Gastroesophageal sphincter (tissue), 4 donors: ENCODE results near the gene NDUFA5. TPM values are rescaled to one million over a fixed set of nuclear protein-coding genes. Genes with fewer than 3 reads are reported as not detected.

Experiments
- ATAC-seq: fragments of 150-250 bp; one replicate; pipeline ENCODE4 v1.9.1; 2016; ENCODE audit warnings: mild to moderate bottlenecking, moderate library complexity
- H3K27ac ChIP-seq, 4 donors: fragments of 200-600 bp; sonication (generic) in 3 of 4; 1 replicate in 3 of 4; 2 replicates in 1 of 4; pipeline ENCODE4 v1.5.1; 2016 to 2019
- H3K27me3 ChIP-seq: fragments of 200-600 bp; sonication (generic); one replicate; pipeline ENCODE4 v1.5.1; 2019
- H3K36me3 ChIP-seq, 2 donors: fragments of 200-600 bp; sonication (generic); one replicate each; pipeline ENCODE4 v1.5.1; 2019; ENCODE audit warnings: control low read depth in 1 of 2
- H3K4me1 ChIP-seq, 3 donors: fragments of 200-600 bp; sonication (generic); 1 replicate in 2 of 3; 2 replicates in 1 of 3; pipeline ENCODE4 v1.5.1; 2016 to 2019; ENCODE audit warnings: control low read depth in 2 of 3
- H3K4me3 ChIP-seq, 2 donors: fragments of 200-600 bp; sonication (generic); one replicate each; pipeline ENCODE4 v1.5.1; 2019; ENCODE audit warnings: mild to moderate bottlenecking in 1 of 2, moderate library complexity in 1 of 2
- H3K9me3 ChIP-seq, 3 donors: fragments of 200-600 bp; sonication (generic); one replicate each; pipeline ENCODE4 v1.5.1; 2017 to 2019; ENCODE audit warnings: control low read depth in 2 of 3
- CTCF ChIP-seq, 4 experiments: fragments of 200-600 bp in 2 of 4; fragments of 450-650 bp in 2 of 4; sonication (generic) in 1 of 4; IDR thresholded peaks; one replicate each; pipeline ENCODE4 v1.5.1; 2017 to 2019; ENCODE audit warnings: antibody characterized with exemption in 4 of 4, mild to moderate bottlenecking in 2 of 4, moderate library complexity in 2 of 4
- EP300 ChIP-seq: sonication (generic); formaldehyde crosslinking; IDR thresholded peaks from one replicate; pipeline ENCODE4 v1.6.1; 2017; ENCODE audit warnings: antibody characterized with exemption, mild to moderate bottlenecking
- POLR2A ChIP-seq, 2 donors: fragments of 450-650 bp; IDR thresholded peaks; one replicate each; pipeline ENCODE4 v1.6.1; 2017; ENCODE audit warnings: antibody characterized with exemption in 2 of 2, mild to moderate bottlenecking in 2 of 2, moderate library complexity in 1 of 2
- POLR2AphosphoS5 ChIP-seq: sonication (generic); formaldehyde crosslinking; IDR thresholded peaks from one replicate; pipeline ENCODE4 v1.6.1; 2017; ENCODE audit warnings: antibody characterized with exemption
- WGBS, 2 donors: methylation state at CpG; one replicate each; pipeline ENCODE4 v1.1.5; 2018; ENCODE audit warnings: low coverage in 1 of 2; 5-methylcytosine and 5-hydroxymethylcytosine counted together
- total RNA-seq, 4 donors: library from RNA; depleted of rRNA; stranded (reverse); fragments of >200 nt; gene quantifications; one replicate each; pipeline ENCODE4 v1.1.0, GENCODE V29; 2016

Gene NDUFA5
- total RNA-seq, 4 donors from 2014 or later = 65.4 to 172 (median 115) TPM

- Histone ChIP-seq H3K4me1 (no peaks in the 10 kb centered on the region), H3K27me3 (no peaks in the 10 kb centered on the region), H3K36me3 (no peaks in the 10 kb centered on the region), H3K27ac (no peak overlapping the region), H3K9me3 (peaks cover 0 to 9% (median 0%) of the 10 kb centered on the region in 3 donors), H3K4me3 (no peak overlapping the region)
- no peak for TF ChIP-seq POLR2A (IDR thresholded peaks at IDR 0.05)
- TF ChIP-seq EP300 = no peak
- no peak for TF ChIP-seq CTCF (IDR thresholded peaks at IDR 0.05)
- no peak for TF ChIP-seq POLR2AphosphoS5
- WGBS, 2 donors = 80 to 90% methylated on average over 1 of the region's 1 CpG
- no peak for ATAC-seq
These were observed 56.6 kb downstream of the NDUFA5 start for GRCh38 chr7:123500878-123501489.

- H3K27ac ChIP-seq = no peak overlapping the region
- no peaks in the 10 kb centered on the region for H3K36me3 ChIP-seq
- WGBS, 2 donors = 91 to 96% methylated on average over 6 of the region's 8 CpGs
- H3K27me3 ChIP-seq = no peaks in the 10 kb centered on the region
- H3K4me3 ChIP-seq = no peak overlapping the region
- no peaks in the 10 kb centered on the region for H3K9me3 ChIP-seq
- H3K4me1 ChIP-seq = peaks cover 0 to 3% (median 0%) of the 10 kb centered on the region in 3 donors
- TF ChIP-seq EP300 (no peak), POLR2A (IDR thresholded peaks at IDR 0.05) (no peak), CTCF (IDR thresholded peaks at IDR 0.05) (no peak), POLR2AphosphoS5 (no peak)
- no peak for ATAC-seq
These were observed 58.2 kb downstream of the NDUFA5 start for GRCh38 chr7:123499211-123499970.

- no peaks in the 10 kb centered on the region for H3K9me3 ChIP-seq
- ATAC-seq = no peak
- WGBS, 2 donors = 28 to 39% methylated on average over 2 of the region's 2 CpGs
- peaks cover 0 to 4% (median 0%) of the 10 kb centered on the region in 3 donors for H3K4me1 ChIP-seq
- H3K27me3 ChIP-seq = no peaks in the 10 kb centered on the region
- TF ChIP-seq EP300 = no peak
- TF ChIP-seq CTCF (IDR thresholded peaks at IDR 0.05) = no peak
- no peak for TF ChIP-seq POLR2A (IDR thresholded peaks at IDR 0.05)
- TF ChIP-seq POLR2AphosphoS5 = no peak
- H3K36me3 ChIP-seq = no peaks in the 10 kb centered on the region
- no peak overlapping the region for H3K27ac ChIP-seq
- no peak overlapping the region for H3K4me3 ChIP-seq
These were observed 59.0 kb downstream of the NDUFA5 start for GRCh38 chr7:123498601-123499000.

- no peaks in the 10 kb centered on the region for H3K9me3 ChIP-seq
- peaks cover 0 to 4% (median 0%) of the 10 kb centered on the region in 3 donors for H3K4me1 ChIP-seq
- 67 to 88% methylated on average over 1 of the region's 1 CpG for WGBS, 2 donors
- H3K4me3 ChIP-seq = no peak overlapping the region
- H3K27ac ChIP-seq = no peak overlapping the region
- TF ChIP-seq POLR2AphosphoS5 (no peak), CTCF (IDR thresholded peaks at IDR 0.05) (no peak), EP300 (no peak)
- H3K27me3 ChIP-seq = no peaks in the 10 kb centered on the region
- ATAC-seq = no peak
- H3K36me3 ChIP-seq = no peaks in the 10 kb centered on the region
These were observed 59.6 kb downstream of the NDUFA5 start for GRCh38 chr7:123498031-123498430.
